Activated B cell treated with CpG ODN at 0.5 μM for 24 hours (primary cell): ENCODE data around the gene DGKQ. TPM values are rescaled to one million over a fixed set of nuclear protein-coding genes. Genes with fewer than 3 reads are reported as not detected.

ENCODE experiments used
- ATAC-seq: fragments of 200-7000 bp; cut with Tn5 transposase; one replicate; pipeline ENCODE4 v1.10.0; 2021; ENCODE audit warnings: low read depth, mild to moderate bottlenecking, moderate library complexity
- CTCF ChIA-PET: fragments of 350-600 bp; sonication (Branson Sonifier 250); formaldehyde crosslinking; loops from one replicate; lab custom pipeline; 2021; ENCODE audit warnings: antibody characterized with exemption; lab: Charles Lee
- POLR2A ChIA-PET: fragments of 350-600 bp; sonication (Branson Sonifier 250); formaldehyde crosslinking; loops from one replicate; lab custom pipeline; 2021; ENCODE audit warnings: antibody characterized with exemption; lab: Charles Lee
- DNase-seq: peaks from one replicate; pipeline ENCODE4 v3.0.0; 2022
- H3K27ac Mint-ChIP-seq: one replicate; pipeline ENCODE4 v1.8.0; 2020; ENCODE audit warnings: mixed read lengths
- H3K27me3 Mint-ChIP-seq: one replicate; pipeline ENCODE4 v1.8.0; 2021; ENCODE audit warnings: mixed read lengths
- H3K36me3 Mint-ChIP-seq: one replicate; pipeline ENCODE4 v1.8.0; 2021; ENCODE audit warnings: low read depth, mixed read lengths
- H3K4me1 Mint-ChIP-seq: one replicate; pipeline ENCODE4 v1.8.0; 2021; ENCODE audit warnings: mixed read lengths
- H3K4me3 Mint-ChIP-seq: one replicate; pipeline ENCODE4 v1.8.0; 2020; ENCODE audit warnings: mild to moderate bottlenecking, mixed read lengths
- H3K9me3 Mint-ChIP-seq: one replicate; pipeline ENCODE4 v1.8.0; 2020; ENCODE audit warnings: mixed read lengths
- intact Hi-C: fragments of 100-400 bp; cut with micrococcal nuclease; formaldehyde crosslinking; loops from one replicate; pipeline ENCODE4 v1.15.1; 2024
- total RNA-seq: library from RNA; stranded (reverse); gene quantifications from 2 replicates; pipeline ENCODE4 v1.2.3, GENCODE V29; 2022
- TF ChIP-seq, protein P1 (sequence below): fragments of 200-600 bp; IDR thresholded peaks from one replicate; pipeline ENCODE4 v1.8.0; 2022; ENCODE audit warnings: antibody characterized with exemption, mild to moderate bottlenecking

The DGKQ gene
- total RNA-seq, 1 donor from 2014 or later, result 16.4 TPM

DNA sequence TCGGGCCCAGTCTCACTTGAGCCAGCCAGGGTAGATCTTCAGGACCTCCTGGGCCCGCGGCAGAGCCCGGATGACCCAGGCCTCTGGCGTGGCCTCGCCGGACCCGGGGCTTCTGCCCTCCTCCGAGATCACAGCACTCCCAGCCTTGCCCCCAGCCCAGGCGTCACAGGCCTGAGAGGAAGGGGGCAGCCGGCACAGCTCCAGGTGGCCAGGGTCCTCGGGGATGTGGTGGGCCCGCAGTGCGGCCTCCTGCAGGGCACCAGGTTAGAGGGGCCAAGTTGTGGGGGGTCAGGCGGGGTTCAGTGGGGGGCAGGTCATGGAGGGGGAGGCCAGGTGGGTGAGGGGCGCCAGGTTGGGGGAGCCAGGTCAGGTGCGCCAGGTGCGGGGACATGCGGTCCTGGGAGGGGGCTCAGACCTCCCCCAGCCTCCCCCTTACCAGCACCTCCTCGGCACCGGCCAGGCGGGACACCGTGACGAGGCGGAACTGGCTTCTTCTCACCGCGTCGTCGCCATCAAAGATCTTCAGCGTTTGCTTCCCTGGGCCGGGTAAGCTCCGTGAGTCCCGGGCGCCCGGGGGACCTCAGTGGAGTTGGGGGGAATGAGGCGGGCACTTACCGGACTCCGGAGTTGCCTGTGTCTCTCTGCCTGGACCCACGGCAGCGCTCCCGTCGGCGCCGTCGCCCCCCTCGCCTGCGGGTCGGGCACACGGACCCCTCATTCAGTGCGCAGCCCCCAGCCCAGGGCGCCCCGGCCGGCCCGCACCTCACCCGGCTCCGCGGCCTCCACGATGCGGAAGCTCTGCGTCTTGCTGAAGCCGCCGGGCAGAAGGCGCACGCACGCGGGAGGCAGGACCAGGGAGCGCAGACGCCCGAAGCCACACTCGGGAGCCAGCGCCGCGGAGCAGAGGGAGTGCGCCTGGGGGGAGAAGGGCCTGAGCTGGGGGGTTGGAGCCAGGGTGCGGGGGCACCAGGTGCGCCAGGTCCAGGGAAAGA is 6.0 kb downstream of the DGKQ start:
- Mint-ChIP-seq H3K4me1 (peaks cover 13% of the 10 kb centered on the region), H3K9me3 (no peaks in the 10 kb centered on the region), H3K4me3 (no peak overlapping the region), H3K36me3 (peaks cover 4% of the 10 kb centered on the region), H3K27me3 (no peaks in the 10 kb centered on the region), H3K27ac (no peak overlapping the region)
- CTCF ChIA-PET, result no interaction called here
- TF ChIP-seq, protein P1, sequence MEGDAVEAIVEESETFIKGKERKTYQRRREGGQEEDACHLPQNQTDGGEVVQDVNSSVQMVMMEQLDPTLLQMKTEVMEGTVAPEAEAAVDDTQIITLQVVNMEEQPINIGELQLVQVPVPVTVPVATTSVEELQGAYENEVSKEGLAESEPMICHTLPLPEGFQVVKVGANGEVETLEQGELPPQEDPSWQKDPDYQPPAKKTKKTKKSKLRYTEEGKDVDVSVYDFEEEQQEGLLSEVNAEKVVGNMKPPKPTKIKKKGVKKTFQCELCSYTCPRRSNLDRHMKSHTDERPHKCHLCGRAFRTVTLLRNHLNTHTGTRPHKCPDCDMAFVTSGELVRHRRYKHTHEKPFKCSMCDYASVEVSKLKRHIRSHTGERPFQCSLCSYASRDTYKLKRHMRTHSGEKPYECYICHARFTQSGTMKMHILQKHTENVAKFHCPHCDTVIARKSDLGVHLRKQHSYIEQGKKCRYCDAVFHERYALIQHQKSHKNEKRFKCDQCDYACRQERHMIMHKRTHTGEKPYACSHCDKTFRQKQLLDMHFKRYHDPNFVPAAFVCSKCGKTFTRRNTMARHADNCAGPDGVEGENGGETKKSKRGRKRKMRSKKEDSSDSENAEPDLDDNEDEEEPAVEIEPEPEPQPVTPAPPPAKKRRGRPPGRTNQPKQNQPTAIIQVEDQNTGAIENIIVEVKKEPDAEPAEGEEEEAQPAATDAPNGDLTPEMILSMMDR, result no peak
- DNase-seq, result no peak
- POLR2A ChIA-PET, result no interaction called here
- no peak for ATAC-seq
- intact Hi-C loops, result no loop called here

DNA sequence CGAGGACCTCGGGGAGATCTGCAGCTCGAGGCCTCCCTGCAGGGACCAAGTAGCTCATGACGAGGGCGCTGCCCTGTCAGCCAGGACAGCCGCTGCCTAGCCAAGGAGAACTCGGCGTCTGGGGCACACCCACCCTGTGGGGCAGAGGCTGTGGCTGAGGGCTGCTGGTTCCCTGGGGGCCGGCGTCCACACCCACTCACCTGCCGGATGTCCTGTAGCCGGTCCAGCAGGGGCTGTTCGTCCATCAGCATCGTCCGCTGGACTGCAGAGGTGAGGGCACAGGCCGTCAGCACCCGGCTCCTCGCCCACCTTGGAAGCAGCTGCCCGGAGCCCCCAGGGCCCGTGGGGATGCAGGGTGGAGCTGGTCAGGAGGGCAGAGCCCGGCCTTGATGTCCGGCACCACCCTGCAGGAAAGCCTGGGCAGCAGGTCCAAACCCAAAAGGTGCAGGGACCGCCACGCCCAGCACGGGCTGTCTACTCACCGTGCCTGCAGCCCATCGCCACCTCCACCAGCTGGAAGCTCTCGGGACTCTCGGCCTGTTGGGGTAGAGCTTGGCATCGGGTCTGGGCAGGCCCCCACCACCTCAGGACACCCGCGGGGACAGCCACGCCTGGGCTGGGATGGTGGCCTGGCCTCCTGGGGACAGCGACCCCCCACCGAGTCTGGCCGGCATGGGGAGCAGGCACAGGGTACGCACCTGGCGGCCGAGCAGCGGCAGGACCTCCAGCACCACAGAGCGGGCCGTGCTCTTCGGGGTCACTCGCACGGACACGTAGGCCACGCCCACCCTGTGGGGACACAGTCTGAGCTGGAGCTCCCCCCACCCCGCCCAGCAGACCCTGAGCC is 6.9 kb downstream of the DGKQ start:
- ATAC-seq (no peak), DNase-seq (no peak)
- Mint-ChIP-seq H3K27me3 (no peaks in the 10 kb centered on the region), H3K4me3 (no peak overlapping the region), H3K36me3 (peaks cover 12% of the 10 kb centered on the region), H3K27ac (no peak overlapping the region), H3K4me1 (peaks cover 12% of the 10 kb centered on the region), H3K9me3 (no peaks in the 10 kb centered on the region)
- ChIA-PET CTCF (no interaction called here), POLR2A (no interaction called here)
- intact Hi-C loops, result no loop called here
- TF ChIP-seq, protein P1, result no peak

DNA sequence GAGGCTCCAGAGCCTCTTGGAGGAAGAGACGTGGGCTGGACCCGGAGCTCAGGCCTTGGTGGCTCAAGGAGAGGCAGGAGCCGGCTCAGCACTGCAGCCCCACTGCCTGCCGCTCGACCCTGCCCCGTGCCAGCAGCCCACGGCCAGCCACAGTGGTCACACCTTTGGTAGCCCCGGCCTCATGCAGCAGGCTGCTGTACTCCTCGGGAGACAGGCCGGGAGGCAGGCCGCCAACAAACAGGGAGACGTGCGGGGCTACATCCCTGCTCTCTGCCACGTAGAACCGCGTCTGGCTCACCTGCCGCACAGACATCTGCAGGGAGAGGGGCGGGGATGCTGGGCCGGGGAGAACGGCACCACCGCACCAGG is 7.6 kb downstream of the DGKQ start:
- no peak overlapping the region for H3K4me3 Mint-ChIP-seq
- H3K9me3 Mint-ChIP-seq, result no peaks in the 10 kb centered on the region
- CTCF ChIA-PET, result no interaction called here
- TF ChIP-seq, protein P1, result no peak
- POLR2A ChIA-PET, result no interaction called here
- H3K36me3 Mint-ChIP-seq, result peaks cover 12% of the 10 kb centered on the region
- intact Hi-C loops, result no loop called here
- H3K27me3 Mint-ChIP-seq, result no peaks in the 10 kb centered on the region
- no peak overlapping the region for H3K27ac Mint-ChIP-seq
- peaks cover 5% of the 10 kb centered on the region for H3K4me1 Mint-ChIP-seq
- DNase-seq, result no peak
- ATAC-seq, result no peak

DNA sequence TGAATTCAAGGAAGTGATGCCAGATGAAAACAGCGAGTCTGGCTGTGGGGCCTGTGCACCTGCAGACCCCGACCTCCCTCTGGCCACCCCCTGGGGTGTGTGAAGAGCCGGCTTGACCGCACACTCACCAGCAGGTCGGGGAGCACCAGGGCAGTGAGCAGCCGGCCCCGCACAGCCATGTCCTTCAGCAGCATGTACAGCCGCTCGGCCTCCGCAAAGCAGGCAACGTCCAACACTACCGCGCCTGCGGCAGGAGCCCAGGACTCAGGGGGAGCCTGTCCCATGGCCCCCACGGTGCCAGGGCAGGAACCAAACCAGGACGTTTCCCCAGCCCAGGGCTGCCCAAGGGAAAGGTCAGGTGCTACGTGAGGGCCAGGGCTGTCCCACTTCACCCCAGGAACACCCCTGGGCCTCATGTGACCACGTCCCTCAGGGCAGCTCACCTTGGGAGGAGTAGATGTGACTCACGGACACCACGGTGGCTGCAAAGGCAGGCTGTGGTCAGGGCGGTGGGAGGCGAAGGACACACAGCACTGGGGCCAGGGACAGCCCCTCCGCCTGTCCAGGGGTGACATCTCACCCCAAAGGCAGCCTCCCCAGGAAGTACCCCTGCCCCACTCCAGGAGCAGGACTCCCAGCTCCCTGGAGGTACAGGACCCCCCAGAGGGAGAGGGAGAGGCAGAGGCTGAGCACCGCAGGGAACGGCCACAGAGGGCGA is 8.2 kb downstream of the DGKQ start:
- ATAC-seq (no peak), DNase-seq (no peak)

More for the DNA sequence above, 8.2 kb downstream of the DGKQ start:
- no peaks in the 10 kb centered on the region for H3K27me3 Mint-ChIP-seq
- intact Hi-C loops, result no loop called here
- POLR2A ChIA-PET, result no interaction called here
- no peak overlapping the region for H3K4me3 Mint-ChIP-seq
- H3K4me1 Mint-ChIP-seq, result peaks cover 2% of the 10 kb centered on the region
- H3K27ac Mint-ChIP-seq, result no peak overlapping the region
- H3K36me3 Mint-ChIP-seq, result peaks cover 11% of the 10 kb centered on the region
- TF ChIP-seq, protein P1, result no peak
- CTCF ChIA-PET, result no interaction called here
- H3K9me3 Mint-ChIP-seq, result no peaks in the 10 kb centered on the region
